Neutrophil (primary cell): Measurements from ENCODE around the gene ELOB.
A peak's percentile ranks its signal among the peaks of the same experiment; 100 is the strongest.

Experiments
- H3K27ac ChIP-seq: fragments of 200-600 bp; sonication (generic); 2 replicates; pipeline ENCODE4 v1.5.1; 2016; ENCODE audit warnings: mild to moderate bottlenecking, moderate library complexity
- H3K27me3 ChIP-seq: fragments of 200-600 bp; sonication (generic); 2 replicates; pipeline ENCODE4 v1.6.0; 2016; ENCODE audit warnings: mild to moderate bottlenecking
- H3K36me3 ChIP-seq: fragments of 200-600 bp; sonication (generic); 2 replicates; pipeline ENCODE4 v1.5.1; 2017
- H3K4me1 ChIP-seq, 2 experiments: fragments of 200-600 bp in 1 of 2; sonication (generic) in 1 of 2; 1 replicate in 1 of 2; 2 replicates in 1 of 2; pipeline versions ENCODE4 v1.5.1 to v1.6.1; 2013 to 2016; ENCODE audit warnings: low read depth in 1 of 2, low read length in 1 of 2, mild to moderate bottlenecking in 1 of 2, moderate library complexity in 1 of 2; ENCODE audit not compliant: control insufficient read depth in 1 of 2, insufficient read depth in 1 of 2
- H3K4me3 ChIP-seq, 2 experiments: fragments of 200-600 bp in 1 of 2; sonication (generic) in 1 of 2; 1 replicate in 1 of 2; 2 replicates in 1 of 2; pipeline ENCODE4 v1.5.1; 2013 to 2016; ENCODE audit warnings: low read depth in 1 of 2, low read length in 1 of 2, mild to moderate bottlenecking in 1 of 2, moderate library complexity in 1 of 2
- H3K9me3 ChIP-seq: fragments of 200-600 bp; sonication (generic); 2 replicates; pipeline ENCODE4 v1.5.1; 2016
- CTCF ChIP-seq: fragments of 200-600 bp; sonication (generic); IDR thresholded peaks from 2 replicates; pipeline ENCODE4 v1.5.1; 2016; ENCODE audit warnings: antibody characterized with exemption

ELOB gene

GRCh38 chr16:2787961-2788360 lies 10.9 kb upstream of the ELOB start:
- H3K36me3 ChIP-seq, result no peaks in the 10 kb centered on the region
- no peaks in the 10 kb centered on the region for H3K9me3 ChIP-seq
- TF ChIP-seq CTCF, result no peak
- no peak overlapping the region for H3K27ac ChIP-seq
- peaks cover 18 to 20% of the 10 kb centered on the region in 2 experiments for H3K4me1 ChIP-seq
- H3K27me3 ChIP-seq, result peaks cover 85% of the 10 kb centered on the region
- H3K4me3 ChIP-seq, result no peak overlapping the region

- Histone ChIP-seq H3K27ac (no peak within 1 kb of the TSS), H3K36me3 (no peaks in the 10 kb centered on the region), H3K27me3 (peaks cover 91% of the 10 kb centered on the region), H3K4me1 (peaks cover 16 to 17% of the 10 kb centered on the region in 2 experiments), H3K9me3 (no peaks in the 10 kb centered on the region), H3K4me3 (no peak within 1 kb of the TSS)
- no peak for TF ChIP-seq CTCF
These were observed 10.3 kb upstream of the ELOB start, which contains the start of gene PRSS33 for GRCh38 chr16:2787406-2787805. Gene PRSS33 (minus strand): TSS chr16:2787560. CDS start chr16:2786547, 1,013 bp downstream.

GRCh38 chr16:2786826-2787151 lies 9.7 kb upstream of the ELOB start:
- Histone ChIP-seq H3K27ac (no peak overlapping the region), H3K36me3 (no peaks in the 10 kb centered on the region), H3K4me1 (peaks cover 16 to 17% of the 10 kb centered on the region in 2 experiments), H3K9me3 (no peaks in the 10 kb centered on the region), H3K27me3 (peaks cover 91% of the 10 kb centered on the region), H3K4me3 (no peak overlapping the region)
- no peak for TF ChIP-seq CTCF

GRCh38 chr16:2786061-2786825 lies 9.2 kb upstream of the ELOB start:
- no peaks in the 10 kb centered on the region for H3K36me3 ChIP-seq
- peaks cover 16 to 17% of the 10 kb centered on the region in 2 experiments for H3K4me1 ChIP-seq
- no peak overlapping the region for H3K27ac ChIP-seq
- peaks cover 88% of the 10 kb centered on the region for H3K27me3 ChIP-seq
- TF ChIP-seq CTCF, result no peak
- no peaks in the 10 kb centered on the region for H3K9me3 ChIP-seq
- no peak overlapping the region for H3K4me3 ChIP-seq

- Histone ChIP-seq H3K27ac (no peak overlapping the region), H3K9me3 (no peaks in the 10 kb centered on the region), H3K4me3 (peak overlapping the region in 1 of 2 experiments; percentile 15), H3K27me3 (peaks cover 79% of the 10 kb centered on the region), H3K4me1 (peaks cover 16 to 17% of the 10 kb centered on the region in 2 experiments), H3K36me3 (no peaks in the 10 kb centered on the region)
- TF ChIP-seq CTCF, result no peak
These were observed 8.3 kb upstream of the ELOB start for GRCh38 chr16:2785101-2785991.
